HepG2 (cell line): ENCODE measurements around the gene OXLD1. TPM values are rescaled to one million over a fixed set of nuclear protein-coding genes. Genes with fewer than 3 reads are reported as not detected.
A peak's percentile ranks its signal among the peaks of the same experiment; 100 is the strongest.

Experiments
- DR1 ChIP-seq: sonication (generic); formaldehyde crosslinking; IDR thresholded peaks from 2 replicates; pipeline ENCODE4 v1.8.0; 2021; ENCODE audit warnings: mild to moderate bottlenecking, missing genetic modification reagents, inconsistent platforms
- KAT2B ChIP-seq: fragments of 150-350 bp; IDR thresholded peaks from 2 replicates; pipeline ENCODE4 v1.6.1; 2014; ENCODE audit warnings: low read depth, low read length, borderline replicate concordance
- KAT8 ChIP-seq: IDR thresholded peaks from 2 replicates; pipeline ENCODE4 v1.6.1; 2016; ENCODE audit warnings: missing genetic modification reagents, missing compliant biosample characterization
- KDM2A ChIP-seq: sonication (generic); formaldehyde crosslinking; IDR thresholded peaks from 2 replicates; pipeline ENCODE4 v1.4.0; 2020; ENCODE audit warnings: low read depth, missing genetic modification reagents, borderline replicate concordance
- KLF15 ChIP-seq: sonication (generic); formaldehyde crosslinking; IDR thresholded peaks from 2 replicates; pipeline ENCODE4 v1.8.1; 2023; ENCODE audit warnings: borderline replicate concordance, mild to moderate bottlenecking, inconsistent platforms, missing genetic modification reagents, mixed read lengths
- MAFG ChIP-seq: sonication (generic); formaldehyde crosslinking; IDR thresholded peaks from 2 replicates; pipeline ENCODE4 v1.5.1; 2020; ENCODE audit warnings: mild to moderate bottlenecking, missing genetic modification reagents
- REPIN1 ChIP-seq: sonication (generic); formaldehyde crosslinking; IDR thresholded peaks from 2 replicates; pipeline ENCODE4 v1.8.0; 2022; ENCODE audit warnings: missing genetic modification reagents, low read depth, mild to moderate bottlenecking, borderline replicate concordance
- SP1 ChIP-seq, 2 experiments: fragments of 450-650 bp in 1 of 2; sonication (generic) in 1 of 2; formaldehyde crosslinking in 1 of 2; IDR thresholded peaks; 2 replicates each; pipeline versions ENCODE4 v1.4.0 to v1.6.1; 2016 to 2020; ENCODE audit warnings: missing genetic modification reagents in 1 of 2
- TEAD3 ChIP-seq: optimal IDR thresholded peaks from 2 replicates; pipeline ENCODE3; 2016; ENCODE audit warnings: borderline replicate concordance
- ZNF101 ChIP-seq: sonication (generic); formaldehyde crosslinking; IDR thresholded peaks from 2 replicates; pipeline ENCODE4 v1.4.0; 2020; ENCODE audit warnings: mild to moderate bottlenecking, low read depth, missing genetic modification reagents, borderline replicate concordance
- ZNF770 ChIP-seq: sonication (generic); formaldehyde crosslinking; IDR thresholded peaks from 2 replicates; pipeline ENCODE4 v1.5.0; 2020; ENCODE audit warnings: mild to moderate bottlenecking, missing genetic modification reagents
- ZNF772 ChIP-seq: sonication (generic); formaldehyde crosslinking; IDR thresholded peaks from 2 replicates; pipeline ENCODE4 v1.5.0; 2020; ENCODE audit warnings: mild to moderate bottlenecking, missing genetic modification reagents
- polyA plus RNA-seq, 8 experiments: library from polyadenylated mRNA; depleted of rRNA in 3 of 8; stranded (reverse) in 7 of 8; unstranded in 1 of 8; fragments of >200 nt; fragmentation: Illumina TruSeq in 4 of 8; extraction: Trizol in 4 of 8; gene quantifications; 2 replicates each; pipeline versions ENCODE4 v1.2.1 to v1.2.3, GENCODE V29; 2011 to 2016; ENCODE audit warnings: low read depth in 4 of 8, missing spikeins in 1 of 8, mixed read lengths in 1 of 8; ENCODE audit not compliant: insufficient read depth in 1 of 8
- total RNA-seq, 5 experiments: library from RNA; depleted of rRNA; stranded (reverse); fragments of >200 nt; fragmentation: Illumina TruSeq; extraction: Trizol; gene quantifications; 2 replicates each; pipeline ENCODE4 v1.2.3, GENCODE V29; 2016; ENCODE audit warnings: low read depth in 1 of 5
- TF ChIP-seq, protein P1 (sequence below), 2 experiments: sonication (generic) in 1 of 2; formaldehyde crosslinking in 1 of 2; IDR thresholded peaks; 2 replicates each; pipeline versions ENCODE4 v1.5.1 to v1.6.1; 2011 to 2020; ENCODE audit warnings: borderline replicate concordance in 1 of 2, low read depth in 1 of 2, low read length in 1 of 2, mild to moderate bottlenecking in 1 of 2, missing genetic modification reagents in 1 of 2, moderate library complexity in 1 of 2
- TF ChIP-seq, protein P2 (sequence below): sonication (generic); formaldehyde crosslinking; IDR thresholded peaks from 2 replicates; pipeline ENCODE4 v1.5.0; 2020; ENCODE audit warnings: missing genetic modification reagents, mild to moderate bottlenecking, borderline replicate concordance
- TF ChIP-seq, protein P3 (sequence below): sonication (generic); formaldehyde crosslinking; IDR thresholded peaks from 2 replicates; pipeline ENCODE4 v1.5.0; 2020; ENCODE audit warnings: mild to moderate bottlenecking, missing genetic modification reagents, borderline replicate concordance

OXLD1 gene
- total and polyA plus RNA-seq, 2 of the 13 experiments (the other 11 are each of a cell fraction or from before 2014, with no cell fraction given): 27.1 to 37.5 TPM

DNA sequence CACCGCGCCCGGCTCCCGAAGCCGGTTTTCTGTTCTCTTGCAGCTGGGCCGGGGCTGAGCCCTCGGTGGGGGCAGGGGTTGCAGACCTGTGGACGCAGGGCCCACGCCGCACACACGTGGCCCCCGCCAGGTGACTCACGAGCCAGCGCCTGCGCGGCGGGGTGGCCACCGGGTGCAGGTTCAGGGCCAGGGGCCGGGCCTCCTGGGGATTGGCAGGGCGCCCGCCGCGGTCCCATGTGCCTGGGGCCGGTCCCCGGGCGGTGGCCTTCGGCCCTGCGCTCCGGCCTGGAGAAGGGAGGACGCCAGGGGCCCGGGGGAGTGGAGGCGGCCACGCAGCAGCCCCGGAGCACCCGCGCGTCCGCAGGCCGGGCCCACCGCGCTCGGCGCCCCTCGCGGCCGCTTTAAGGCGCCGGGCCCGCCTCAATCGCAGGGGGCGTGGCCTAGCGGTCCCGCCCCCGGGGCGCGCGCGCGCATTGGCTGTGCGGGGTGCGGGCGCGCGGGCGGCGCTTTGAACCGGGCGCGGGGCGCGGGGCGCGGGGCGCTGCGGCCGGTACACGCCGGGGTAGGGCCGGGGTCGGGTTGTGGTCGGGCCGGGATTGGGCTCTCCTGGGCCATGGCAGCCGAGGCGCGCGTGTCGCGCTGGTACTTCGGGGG lies 45.5 kb upstream of the OXLD1 start, which contains the start of gene SLC25A10 (continued):
- TF ChIP-seq, protein P1, sequence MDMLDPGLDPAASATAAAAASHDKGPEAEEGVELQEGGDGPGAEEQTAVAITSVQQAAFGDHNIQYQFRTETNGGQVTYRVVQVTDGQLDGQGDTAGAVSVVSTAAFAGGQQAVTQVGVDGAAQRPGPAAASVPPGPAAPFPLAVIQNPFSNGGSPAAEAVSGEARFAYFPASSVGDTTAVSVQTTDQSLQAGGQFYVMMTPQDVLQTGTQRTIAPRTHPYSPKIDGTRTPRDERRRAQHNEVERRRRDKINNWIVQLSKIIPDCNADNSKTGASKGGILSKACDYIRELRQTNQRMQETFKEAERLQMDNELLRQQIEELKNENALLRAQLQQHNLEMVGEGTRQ (IDR thresholded peaks at IDR 0.05; ENCODE audit: low read depth, low read length): peak; percentile 77
- TF ChIP-seq, protein P1 (CRISPR knock-in tag; IDR thresholded peaks at IDR 0.05; ENCODE audit: borderline replicate concordance): peak; percentile 50; the same call in 1 of the 2 replicates
- TF ChIP-seq ZNF101 (CRISPR knock-in tag) (peak; percentile 88; the same call in 1 of the 2 replicates), SP1 (IDR thresholded peaks at IDR 0.05) (no peak), SP1 (CRISPR knock-in tag; IDR thresholded peaks at IDR 0.05) (peak; percentile 58), MAFG (CRISPR knock-in tag) (0 out of 2 replicates have a peak, but pooled peaks have one; percentile 7), KAT8 (CRISPR knock-in tag) (peak; percentile 95), DR1 (CRISPR knock-in tag) (peak; percentile 78), KDM2A (CRISPR knock-in tag) (peak; percentile 99), REPIN1 (CRISPR knock-in tag) (peak; percentile 98), KLF15 (CRISPR knock-in tag) (peak; percentile 98; the same call in 1 of the 2 replicates), TEAD3 (CRISPR knock-in tag) (peak; percentile 90), ZNF770 (CRISPR knock-in tag) (peak; percentile 80), ZNF772 (CRISPR knock-in tag) (peak; percentile 98), KAT2B (no peak)
- TF ChIP-seq, protein P2, sequence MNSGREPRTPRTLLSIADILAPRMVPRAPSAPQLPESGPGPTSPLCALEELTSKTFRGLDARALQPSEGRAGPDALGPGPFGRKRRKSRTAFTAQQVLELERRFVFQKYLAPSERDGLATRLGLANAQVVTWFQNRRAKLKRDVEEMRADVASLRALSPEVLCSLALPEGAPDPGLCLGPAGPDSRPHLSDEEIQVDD (CRISPR knock-in tag): peak; percentile 99
- TF ChIP-seq, protein P3, sequence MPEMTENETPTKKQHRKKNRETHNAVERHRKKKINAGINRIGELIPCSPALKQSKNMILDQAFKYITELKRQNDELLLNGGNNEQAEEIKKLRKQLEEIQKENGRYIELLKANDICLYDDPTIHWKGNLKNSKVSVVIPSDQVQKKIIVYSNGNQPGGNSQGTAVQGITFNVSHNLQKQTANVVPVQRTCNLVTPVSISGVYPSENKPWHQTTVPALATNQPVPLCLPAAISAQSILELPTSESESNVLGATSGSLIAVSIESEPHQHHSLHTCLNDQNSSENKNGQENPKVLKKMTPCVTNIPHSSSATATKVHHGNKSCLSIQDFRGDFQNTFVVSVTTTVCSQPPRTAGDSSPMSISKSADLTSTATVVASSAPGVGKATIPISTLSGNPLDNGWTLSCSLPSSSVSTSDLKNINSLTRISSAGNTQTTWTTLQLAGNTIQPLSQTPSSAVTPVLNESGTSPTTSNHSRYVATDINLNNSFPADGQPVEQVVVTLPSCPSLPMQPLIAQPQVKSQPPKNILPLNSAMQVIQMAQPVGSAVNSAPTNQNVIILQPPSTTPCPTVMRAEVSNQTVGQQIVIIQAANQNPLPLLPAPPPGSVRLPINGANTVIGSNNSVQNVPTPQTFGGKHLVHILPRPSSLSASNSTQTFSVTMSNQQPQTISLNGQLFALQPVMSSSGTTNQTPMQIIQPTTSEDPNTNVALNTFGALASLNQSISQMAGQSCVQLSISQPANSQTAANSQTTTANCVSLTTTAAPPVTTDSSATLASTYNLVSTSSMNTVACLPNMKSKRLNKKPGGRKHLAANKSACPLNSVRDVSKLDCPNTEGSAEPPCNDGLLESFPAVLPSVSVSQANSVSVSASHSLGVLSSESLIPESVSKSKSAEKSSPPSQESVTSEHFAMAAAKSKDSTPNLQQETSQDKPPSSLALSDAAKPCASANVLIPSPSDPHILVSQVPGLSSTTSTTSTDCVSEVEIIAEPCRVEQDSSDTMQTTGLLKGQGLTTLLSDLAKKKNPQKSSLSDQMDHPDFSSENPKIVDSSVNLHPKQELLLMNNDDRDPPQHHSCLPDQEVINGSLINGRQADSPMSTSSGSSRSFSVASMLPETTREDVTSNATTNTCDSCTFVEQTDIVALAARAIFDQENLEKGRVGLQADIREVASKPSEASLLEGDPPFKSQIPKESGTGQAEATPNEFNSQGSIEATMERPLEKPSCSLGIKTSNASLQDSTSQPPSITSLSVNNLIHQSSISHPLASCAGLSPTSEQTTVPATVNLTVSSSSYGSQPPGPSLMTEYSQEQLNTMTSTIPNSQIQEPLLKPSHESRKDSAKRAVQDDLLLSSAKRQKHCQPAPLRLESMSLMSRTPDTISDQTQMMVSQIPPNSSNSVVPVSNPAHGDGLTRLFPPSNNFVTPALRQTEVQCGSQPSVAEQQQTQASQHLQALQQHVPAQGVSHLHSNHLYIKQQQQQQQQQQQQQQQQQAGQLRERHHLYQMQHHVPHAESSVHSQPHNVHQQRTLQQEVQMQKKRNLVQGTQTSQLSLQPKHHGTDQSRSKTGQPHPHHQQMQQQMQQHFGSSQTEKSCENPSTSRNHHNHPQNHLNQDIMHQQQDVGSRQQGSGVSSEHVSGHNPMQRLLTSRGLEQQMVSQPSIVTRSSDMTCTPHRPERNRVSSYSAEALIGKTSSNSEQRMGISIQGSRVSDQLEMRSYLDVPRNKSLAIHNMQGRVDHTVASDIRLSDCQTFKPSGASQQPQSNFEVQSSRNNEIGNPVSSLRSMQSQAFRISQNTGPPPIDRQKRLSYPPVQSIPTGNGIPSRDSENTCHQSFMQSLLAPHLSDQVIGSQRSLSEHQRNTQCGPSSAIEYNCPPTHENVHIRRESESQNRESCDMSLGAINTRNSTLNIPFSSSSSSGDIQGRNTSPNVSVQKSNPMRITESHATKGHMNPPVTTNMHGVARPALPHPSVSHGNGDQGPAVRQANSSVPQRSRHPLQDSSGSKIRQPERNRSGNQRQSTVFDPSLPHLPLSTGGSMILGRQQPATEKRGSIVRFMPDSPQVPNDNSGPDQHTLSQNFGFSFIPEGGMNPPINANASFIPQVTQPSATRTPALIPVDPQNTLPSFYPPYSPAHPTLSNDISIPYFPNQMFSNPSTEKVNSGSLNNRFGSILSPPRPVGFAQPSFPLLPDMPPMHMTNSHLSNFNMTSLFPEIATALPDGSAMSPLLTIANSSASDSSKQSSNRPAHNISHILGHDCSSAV (CRISPR knock-in tag): peak; percentile 92; the same call in 1 of the 2 replicates
